NT2/D1 (cell line): ENCODE data around the gene BCAM.
A peak's percentile ranks its signal among the peaks of the same experiment; 100 is the strongest.

Experiments used
- DNase-seq: peaks from one replicate; pipeline ENCODE4 v3.0.0-alpha.2; 2011; ENCODE audit warnings: low read depth, low spot score
- H3K27me3 ChIP-seq: 2 replicates; pipeline ENCODE4 v1.6.0; 2011; ENCODE audit warnings: mild to moderate bottlenecking; ENCODE audit not compliant: insufficient read length, insufficient read depth
- H3K36me3 ChIP-seq: 2 replicates; pipeline ENCODE4 v1.6.1; 2011; ENCODE audit warnings: mild to moderate bottlenecking, low read length, mixed read lengths; ENCODE audit not compliant: insufficient read depth, insufficient read length
- H3K4me1 ChIP-seq: 2 replicates; pipeline ENCODE4 v1.5.1; 2011; ENCODE audit not compliant: insufficient read depth, insufficient read length
- H3K4me3 ChIP-seq: 2 replicates; pipeline ENCODE4 v1.5.1; 2011; ENCODE audit warnings: low read depth; ENCODE audit not compliant: insufficient read length
- H3K9ac ChIP-seq: 2 replicates; pipeline ENCODE4 v1.6.0; 2011; ENCODE audit warnings: low read depth; ENCODE audit not compliant: insufficient read length
- H3K9me3 ChIP-seq: 2 replicates; pipeline ENCODE4 v1.5.1; 2011; ENCODE audit warnings: mild to moderate bottlenecking, low read length; ENCODE audit not compliant: insufficient read depth
- SUZ12 ChIP-seq: IDR thresholded peaks from 2 replicates; pipeline ENCODE4 v1.6.1; 2011; ENCODE audit not compliant: insufficient read length, insufficient read depth; ENCODE audit errors: extremely low read depth
- YY1 ChIP-seq: IDR thresholded peaks from 2 replicates; pipeline ENCODE4 v1.6.1; 2011; ENCODE audit not compliant: insufficient read length, insufficient read depth
- ZNF274 ChIP-seq: IDR thresholded peaks from 2 replicates; pipeline ENCODE4 v1.6.1; 2011; ENCODE audit warnings: mild to moderate bottlenecking, low read depth, low read length

Gene BCAM

GRCh38 chr19:44839276-44839675 lies 30.4 kb downstream of the BCAM start:
- TF ChIP-seq SUZ12: no peak
- TF ChIP-seq YY1: no peak
- no peak for TF ChIP-seq ZNF274
- Histone ChIP-seq H3K9ac (no peak overlapping the region), H3K36me3 (no peaks in the 10 kb centered on the region), H3K4me1 (no peaks in the 10 kb centered on the region), H3K9me3 (no peaks in the 10 kb centered on the region), H3K4me3 (no peak overlapping the region), H3K27me3 (peaks cover 3% of the 10 kb centered on the region)
- DNase-seq: no peak

GRCh38 chr19:44840811-44841210 lies 31.9 kb downstream of the BCAM start:
- H3K4me1 ChIP-seq: no peaks in the 10 kb centered on the region
- H3K27me3 ChIP-seq: peaks cover 3% of the 10 kb centered on the region
- TF ChIP-seq ZNF274 (no peak), SUZ12 (no peak), YY1 (no peak)
- H3K9ac ChIP-seq: no peak overlapping the region
- H3K36me3 ChIP-seq: no peaks in the 10 kb centered on the region
- H3K9me3 ChIP-seq: no peaks in the 10 kb centered on the region
- DNase-seq: no peak
- no peak overlapping the region for H3K4me3 ChIP-seq

GRCh38 chr19:44841231-44841630 lies 32.3 kb downstream of the BCAM start:
- no peak for DNase-seq
- TF ChIP-seq ZNF274: no peak
- Histone ChIP-seq H3K4me1 (no peaks in the 10 kb centered on the region), H3K36me3 (no peaks in the 10 kb centered on the region), H3K27me3 (peaks cover 2% of the 10 kb centered on the region), H3K9ac (no peak overlapping the region), H3K4me3 (no peak overlapping the region), H3K9me3 (no peaks in the 10 kb centered on the region)

GRCh38 chr19:44845286-44845611 lies 36.3 kb downstream of the BCAM start:
- Histone ChIP-seq H3K27me3 (no peaks in the 10 kb centered on the region), H3K9ac (peak overlapping the region; percentile 78), H3K36me3 (peaks cover 15% of the 10 kb centered on the region), H3K4me1 (peaks cover 11% of the 10 kb centered on the region), H3K9me3 (no peaks in the 10 kb centered on the region), H3K4me3 (peak overlapping the region; percentile 56)
- DNase-seq: no peak
- TF ChIP-seq YY1 (no peak), ZNF274 (no peak), SUZ12 (no peak)

GRCh38 chr19:44845612-44846454 lies 36.9 kb downstream of the BCAM start, which contains the start of gene NECTIN2:
NECTIN2 (plus strand) TSS chr19:44846297; CDS start chr19:44846526, 229 bp downstream.
- TF ChIP-seq ZNF274: no peak
- TF ChIP-seq SUZ12: no peak
- no peak for TF ChIP-seq YY1
- Histone ChIP-seq H3K4me3 (peak within 1 kb of the TSS; percentile 85), H3K4me1 (peaks cover 17% of the 10 kb centered on the region), H3K36me3 (peaks cover 20% of the 10 kb centered on the region), H3K9ac (peak within 1 kb of the TSS; percentile 95), H3K9me3 (no peaks in the 10 kb centered on the region), H3K27me3 (no peaks in the 10 kb centered on the region)
- DNase-seq: peak; percentile 90

- TF ChIP-seq YY1: no peak
- TF ChIP-seq ZNF274: no peak
- no peak for TF ChIP-seq SUZ12
- peaks cover 19% of the 10 kb centered on the region for H3K4me1 ChIP-seq
- no peaks in the 10 kb centered on the region for H3K9me3 ChIP-seq
- no peaks in the 10 kb centered on the region for H3K27me3 ChIP-seq
- peak overlapping the region; percentile 95 for H3K9ac ChIP-seq
- H3K36me3 ChIP-seq: peaks cover 27% of the 10 kb centered on the region
- DNase-seq: peak; percentile 80
- H3K4me3 ChIP-seq: peak overlapping the region; percentile 85
These were observed 37.7 kb downstream of the BCAM start for GRCh38 chr19:44846455-44847143.

GRCh38 chr19:44847144-44848035 lies 38.5 kb downstream of the BCAM start:
- H3K9ac ChIP-seq: peak overlapping the region; percentile 95
- H3K36me3 ChIP-seq: peaks cover 30% of the 10 kb centered on the region

More at GRCh38 chr19:44847144-44848035, 38.5 kb downstream of the BCAM start:
- H3K4me3 ChIP-seq: peak overlapping the region; percentile 85
- no peaks in the 10 kb centered on the region for H3K27me3 ChIP-seq
- H3K4me1 ChIP-seq: peaks cover 21% of the 10 kb centered on the region
- TF ChIP-seq YY1 (no peak), SUZ12 (no peak), ZNF274 (no peak)
- DNase-seq: no peak
- H3K9me3 ChIP-seq: no peaks in the 10 kb centered on the region
